HG02884 (cell line): ENCODE data around the gene VPS39.

Experiments
- ATAC-seq: cut with Tn5 transposase; IDR thresholded peaks from one replicate; pipeline ENCODE4 v1.9.1; 2021; ENCODE audit warnings: mild to moderate bottlenecking, moderate library complexity; ENCODE audit not compliant: unreplicated experiment

The VPS39 gene

DNA sequence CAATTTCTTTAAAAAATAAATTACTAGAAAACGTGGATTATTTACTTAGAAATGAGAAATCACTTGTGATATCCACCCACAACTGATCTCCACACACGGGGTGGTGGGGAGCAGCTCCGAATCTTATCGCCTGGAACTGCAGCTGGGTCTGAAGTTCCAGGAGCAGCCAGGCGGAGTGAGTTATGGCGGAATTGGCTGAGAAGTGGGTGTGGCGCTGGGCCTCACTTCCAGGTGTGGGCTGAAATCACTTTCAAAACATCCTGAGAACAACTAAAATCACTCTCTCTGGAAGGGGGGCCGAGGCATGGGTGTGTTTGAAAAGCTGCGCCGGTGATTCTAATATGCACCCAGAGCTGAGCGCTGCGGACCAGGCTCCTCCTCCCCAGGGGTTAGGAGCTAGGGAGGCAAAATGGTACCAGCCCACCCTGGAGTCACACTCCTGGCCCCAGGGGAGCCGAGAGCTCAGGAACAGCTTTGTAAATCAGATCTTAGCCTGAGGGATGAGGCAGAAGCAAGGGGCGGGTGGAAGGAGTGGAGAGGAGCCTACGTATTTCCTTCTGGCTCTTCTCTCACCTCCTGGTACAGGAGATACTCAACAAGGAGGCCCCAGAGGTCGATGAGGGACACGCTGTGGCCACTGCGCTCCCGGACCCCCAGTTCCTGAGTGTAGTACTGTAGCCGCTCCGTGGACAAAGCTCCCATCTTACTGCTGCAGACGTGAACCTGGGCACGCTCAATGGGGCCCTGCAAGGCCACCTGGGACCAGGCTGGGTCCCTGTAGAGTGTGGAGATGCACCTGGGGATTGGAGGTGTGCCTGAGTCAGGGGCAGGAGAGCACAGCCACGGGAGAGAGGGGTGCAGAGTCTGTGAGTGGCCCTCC lies 61.3 kb downstream of the VPS39 start:
- no peak for ATAC-seq

DNA sequence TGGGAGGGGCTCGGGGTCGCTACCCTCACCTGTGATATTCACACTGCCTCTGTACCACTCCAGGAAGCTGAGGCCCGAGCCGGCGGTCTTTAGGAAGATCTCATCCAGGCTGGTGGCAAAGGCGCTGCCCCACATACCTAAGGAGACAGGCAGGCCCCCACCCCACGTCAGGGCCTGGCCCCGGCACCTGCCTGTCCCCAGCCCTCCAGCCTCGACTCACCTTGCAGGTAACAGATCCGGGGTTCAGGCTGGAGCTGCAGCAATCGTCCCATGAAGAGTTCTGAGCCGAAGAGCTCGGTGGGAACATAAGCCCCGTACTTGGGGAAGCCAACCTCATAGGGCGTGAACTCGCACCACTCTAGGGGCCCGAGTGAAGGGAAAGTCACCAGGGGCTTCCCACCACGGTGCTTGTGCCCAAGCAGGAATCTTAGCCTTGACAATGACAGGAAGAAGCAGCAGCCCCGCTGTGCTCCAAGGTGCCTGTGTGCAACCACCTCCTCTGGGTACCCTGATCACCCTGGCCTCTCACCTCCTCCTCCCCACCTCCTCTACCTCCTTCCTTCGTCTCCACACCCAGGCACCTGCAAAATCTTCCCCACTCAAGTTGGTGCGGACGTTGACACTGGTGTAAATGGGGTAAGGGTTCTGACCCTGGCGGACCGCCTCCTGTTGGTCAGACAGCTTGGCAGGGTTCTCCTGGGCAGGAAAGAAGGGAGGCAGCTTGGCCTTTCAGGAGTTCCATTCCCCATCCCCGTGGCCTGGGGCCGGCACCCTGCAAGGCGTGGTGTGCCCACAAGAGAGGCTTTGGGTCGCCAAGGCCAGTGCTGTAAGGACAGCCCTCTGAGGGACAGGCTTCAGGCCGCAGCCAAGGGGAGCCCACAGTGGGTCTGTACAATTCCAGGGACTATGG lies 62.3 kb downstream of the VPS39 start:
- ATAC-seq: no peak

DNA sequence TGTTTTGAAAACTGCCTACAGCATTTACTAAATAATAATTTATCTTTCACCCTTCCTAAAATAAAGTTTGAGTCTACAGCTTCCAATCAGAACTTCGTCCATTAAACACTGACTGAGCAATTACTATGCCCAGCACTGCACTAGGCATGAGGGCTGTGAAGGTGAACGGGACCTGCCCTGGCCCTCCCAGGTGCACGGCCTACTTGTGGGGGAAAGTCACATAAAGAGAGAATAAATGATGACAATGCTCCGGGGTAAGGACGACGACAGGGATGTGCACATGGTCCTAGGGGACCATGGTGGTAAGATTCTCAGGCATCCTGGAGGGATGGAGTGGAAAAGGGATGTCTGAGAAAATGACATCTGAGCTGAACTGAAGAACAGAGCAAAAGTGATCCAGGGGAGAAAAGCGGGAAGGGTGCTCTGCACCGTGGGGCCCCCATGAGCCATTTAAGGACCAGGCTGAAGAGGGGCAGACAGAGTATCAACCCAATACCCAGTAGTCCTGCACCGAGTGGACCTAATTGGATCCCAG lies 63.2 kb downstream of the VPS39 start:
- no peak for ATAC-seq

DNA sequence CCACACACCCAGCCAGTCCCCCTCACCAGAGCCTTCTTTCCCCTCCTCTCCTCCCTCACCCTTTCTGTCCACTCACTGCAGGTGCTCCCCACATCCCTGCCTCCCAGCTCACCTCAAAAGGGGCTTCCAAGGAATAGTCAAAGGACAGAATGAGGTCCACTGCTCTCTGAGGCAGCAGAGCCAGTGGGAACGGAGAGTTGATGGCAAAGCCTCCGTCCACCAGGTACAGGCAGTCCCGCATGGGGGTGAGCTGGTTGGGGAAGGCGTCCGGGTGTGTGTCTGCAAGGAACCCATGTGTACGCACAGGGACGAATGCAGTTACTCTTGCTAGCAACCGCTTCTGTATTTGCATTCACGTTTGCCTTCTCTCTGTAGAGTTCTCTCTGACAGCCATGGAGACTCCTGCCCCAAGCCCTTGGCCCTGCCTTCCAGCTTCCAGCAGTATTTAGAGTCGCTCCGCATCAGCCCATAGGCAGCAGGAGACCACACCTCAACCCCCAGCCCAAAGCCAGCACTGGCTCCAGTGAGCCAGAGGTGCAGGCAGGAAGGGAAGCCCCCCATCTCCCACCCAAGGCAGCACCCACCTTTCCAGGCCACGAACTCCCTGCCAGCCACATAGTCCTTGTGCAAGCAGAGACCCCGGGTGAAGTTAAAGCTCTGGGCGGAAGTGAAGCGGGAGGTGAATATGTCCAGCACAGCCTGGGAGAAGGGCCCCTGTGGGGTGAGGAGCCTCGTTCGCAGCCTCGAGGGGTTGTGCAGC lies 64.1 kb downstream of the VPS39 start:
- ATAC-seq: no peak

- ATAC-seq: no peak
Observed at GRCh38 chr15:42143356-42143755, 64.7 kb downstream of the VPS39 start.

- no peak for ATAC-seq
Observed at GRCh38 chr15:42141795-42142667, 66.1 kb downstream of the VPS39 start.

DNA sequence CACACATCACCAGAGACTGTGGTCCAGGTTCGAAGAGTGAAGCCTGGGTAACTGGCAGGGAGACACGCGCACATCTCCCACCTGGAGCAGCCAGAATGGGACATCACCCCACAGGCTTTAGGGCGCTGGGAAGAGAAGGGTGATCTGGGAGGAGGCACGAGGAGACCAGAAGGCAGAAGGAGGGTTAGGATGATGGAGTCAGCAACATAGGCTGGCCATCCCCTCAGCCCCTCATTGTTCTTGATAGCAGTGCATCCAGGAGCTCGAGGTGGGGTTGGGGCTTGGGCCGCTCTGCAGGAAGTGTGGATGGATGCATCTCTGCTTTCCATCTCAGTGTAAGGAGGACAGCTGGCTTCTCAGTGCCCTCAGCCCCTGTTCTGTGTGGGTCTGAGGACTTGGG lies 66.9 kb downstream of the VPS39 start:
- no peak for ATAC-seq

GRCh38 chr15:42140383-42141070 lies 67.6 kb downstream of the VPS39 start:
- no peak for ATAC-seq

DNA sequence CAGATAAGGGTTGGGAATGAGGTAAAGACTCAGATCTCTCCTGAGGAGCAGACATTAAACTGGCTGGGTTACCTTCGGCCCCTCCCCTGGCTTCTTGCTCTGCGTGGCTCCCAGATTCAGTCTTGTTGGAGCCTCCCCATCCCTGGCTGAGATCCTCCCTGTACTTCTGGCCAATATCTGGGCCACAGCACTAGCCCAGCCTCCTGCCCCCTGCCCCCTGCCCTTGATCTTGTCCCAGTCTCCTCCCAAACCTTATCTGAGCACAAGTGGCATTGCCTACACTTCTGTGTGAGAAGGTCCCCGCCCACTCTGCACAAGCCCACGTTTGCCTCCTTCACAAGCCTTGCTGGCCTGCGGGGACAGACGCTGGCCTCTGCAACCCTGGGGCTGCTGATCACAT lies 68.5 kb downstream of the VPS39 start:
- ATAC-seq: no peak

GRCh38 chr15:42138968-42139386 lies 69.1 kb downstream of the VPS39 start:
- no peak for ATAC-seq

DNA sequence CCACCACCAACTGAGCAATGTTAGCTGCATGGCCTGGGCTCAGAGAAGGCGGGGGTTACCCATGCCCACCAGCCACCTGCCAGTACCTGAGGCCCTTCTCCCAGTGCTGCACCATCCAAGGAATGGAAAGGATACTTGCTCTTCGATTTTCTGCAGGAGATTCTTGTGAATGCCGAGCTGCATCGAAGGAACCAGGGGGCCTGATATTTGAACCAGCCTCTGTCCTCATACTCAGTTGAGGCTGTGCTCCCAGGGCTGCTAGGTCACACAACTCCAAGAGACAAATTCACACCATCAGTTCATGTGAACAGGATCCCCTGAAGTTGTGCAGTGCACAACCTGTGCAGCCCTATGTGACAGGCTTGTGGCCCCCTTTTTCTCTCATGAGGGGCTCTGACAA lies 69.7 kb downstream of the VPS39 start:
- no peak for ATAC-seq

DNA sequence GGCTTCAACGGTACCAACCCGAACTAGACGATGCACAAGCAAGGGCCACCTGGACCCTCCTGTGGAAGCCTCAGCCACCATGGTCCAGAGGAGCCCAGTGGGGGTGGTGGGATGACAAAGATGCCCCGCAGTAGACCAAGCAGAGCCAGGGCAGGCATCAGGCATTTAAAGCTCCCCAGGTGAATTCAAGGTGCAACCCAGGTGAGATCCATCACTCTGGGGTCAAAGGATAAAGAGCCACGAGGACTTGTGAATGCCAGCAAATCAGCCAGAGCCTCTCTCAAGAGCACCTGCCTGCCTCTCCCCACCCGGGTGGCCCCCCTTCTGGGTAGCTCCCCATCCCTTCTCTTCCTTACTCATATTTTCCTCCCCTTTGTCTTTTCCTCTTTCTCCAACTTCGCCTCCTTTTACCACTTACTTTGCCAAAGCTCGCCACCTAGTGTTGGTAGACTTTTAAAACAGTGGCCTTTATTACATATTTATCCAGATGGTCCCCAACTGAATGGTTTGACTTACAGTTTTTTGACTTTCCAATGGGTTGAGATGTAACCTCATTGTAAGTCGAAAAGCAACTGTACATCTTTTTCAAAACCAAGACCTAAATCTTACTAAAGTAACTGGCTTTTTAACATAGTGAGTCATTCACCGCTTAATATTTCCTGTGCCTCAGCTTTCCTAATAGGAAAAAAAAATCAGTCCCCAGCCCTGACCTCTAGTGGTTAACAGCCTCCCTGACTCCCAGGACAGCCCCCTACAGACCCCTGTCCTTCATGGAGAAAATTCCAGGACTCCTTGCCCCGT lies 70.4 kb downstream of the VPS39 start:
- no peak for ATAC-seq

- no peak for ATAC-seq
Observed at GRCh38 chr15:42136513-42136912, 71.6 kb downstream of the VPS39 start.

DNA sequence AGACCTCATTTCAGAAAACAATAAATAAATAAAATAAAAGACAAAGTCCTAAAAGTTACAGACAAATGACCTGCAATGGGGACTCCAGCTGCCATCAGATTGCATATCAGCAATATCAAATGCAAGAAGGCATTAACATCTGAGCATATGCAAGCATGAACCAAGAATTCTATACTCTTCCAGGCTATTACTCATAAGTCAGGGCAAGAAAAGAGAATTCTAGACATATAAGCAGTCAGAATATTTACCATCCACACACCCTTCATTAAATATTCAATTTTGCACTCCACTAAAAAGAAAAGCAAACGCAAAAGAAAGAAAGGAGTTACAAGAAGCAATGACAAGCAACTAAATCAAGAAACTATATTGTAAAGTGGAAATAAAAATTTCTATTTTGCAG lies 72.8 kb downstream of the VPS39 start:
- no peak for ATAC-seq

DNA sequence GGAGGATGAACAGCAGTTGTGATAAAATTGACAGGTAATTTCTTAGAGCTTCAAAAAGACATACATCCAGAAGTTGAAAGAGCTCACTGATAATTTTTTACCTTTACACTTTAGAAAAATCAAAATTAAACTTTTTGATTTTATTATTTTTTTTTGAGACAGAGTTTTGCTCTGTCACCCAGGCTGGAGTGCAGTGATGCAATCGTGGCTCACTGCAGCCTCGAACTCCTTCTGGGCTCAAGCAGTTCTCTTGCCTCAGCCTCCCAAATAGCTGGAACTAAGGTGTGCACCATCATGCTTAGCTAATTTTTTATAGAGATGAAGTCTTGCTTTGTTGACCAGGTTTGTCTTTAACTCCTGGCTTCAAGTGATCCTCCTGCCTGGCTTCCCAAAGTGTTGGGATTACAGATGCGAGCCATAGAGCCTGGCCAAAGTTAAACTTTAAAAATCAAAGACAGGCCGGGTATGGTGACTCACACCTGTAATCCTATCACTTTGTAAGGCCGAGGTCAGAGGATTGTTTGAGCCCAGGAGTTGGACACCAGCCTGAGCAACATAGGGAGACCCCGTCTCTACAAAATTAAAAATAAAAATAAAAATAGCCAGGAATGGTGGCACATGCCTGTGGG lies 73.4 kb downstream of the VPS39 start:
- ATAC-seq: no peak

DNA sequence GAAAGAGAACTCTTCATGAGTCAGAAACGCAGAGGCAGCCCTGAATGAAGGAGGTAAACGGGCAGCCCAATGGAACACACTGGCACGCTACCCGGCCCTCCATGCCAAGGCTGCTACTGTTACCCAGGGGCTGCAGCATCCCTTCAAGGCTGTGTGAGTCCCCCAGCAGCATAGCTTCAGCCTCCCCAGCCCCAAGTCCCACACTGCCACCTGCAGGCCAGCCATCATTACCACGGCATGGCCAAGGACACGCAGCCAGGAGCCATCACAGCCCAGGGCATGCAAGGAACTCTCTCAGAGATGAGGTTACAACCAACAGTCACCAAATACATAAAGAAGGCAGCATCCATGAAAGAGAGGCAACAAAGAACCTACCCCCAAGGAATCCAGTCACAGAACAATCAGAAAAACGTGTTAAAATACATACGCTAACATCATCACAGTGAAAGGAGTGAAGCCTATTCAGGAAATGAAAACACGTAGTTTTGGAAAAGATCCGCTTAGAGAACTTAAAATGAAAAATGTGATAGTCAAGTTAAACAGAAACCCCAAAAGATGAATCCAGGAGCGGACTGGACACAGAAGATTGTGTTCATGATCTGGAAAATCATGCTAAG lies 74.1 kb downstream of the VPS39 start:
- ATAC-seq: no peak

- no peak for ATAC-seq
Observed at GRCh38 chr15:42133356-42133755, 74.7 kb downstream of the VPS39 start.
